Keratinocyte (primary cell): ENCODE measurements around the gene LIM2. TPM values are rescaled to one million over a fixed set of nuclear protein-coding genes. Genes with fewer than 3 reads are reported as not detected.

Experiments used
- DNase-seq: peaks from one replicate; pipeline ENCODE4 v3.0.0-alpha.2; 2011; ENCODE audit warnings: low read depth, missing footprints, low spot score
- FAIRE-seq: peaks from 2 replicates; lab custom pipeline; 2011; peaks lifted over from hg19 to GRCh38; lab: Jason Lieb, UNC
- H2AFZ ChIP-seq: 2 replicates; pipeline ENCODE4 v1.6.0; 2012; ENCODE audit warnings: low read length, control low read depth, inconsistent platforms; ENCODE audit not compliant: control insufficient read depth
- H3K27ac ChIP-seq: 2 replicates; pipeline ENCODE4 v1.5.1; 2011; ENCODE audit warnings: low read length; ENCODE audit not compliant: control insufficient read depth, insufficient read depth
- H3K27me3 ChIP-seq: 3 replicates; pipeline ENCODE4 v1.6.0; 2011; ENCODE audit warnings: low read length; ENCODE audit not compliant: control insufficient read depth, insufficient read depth; ENCODE audit errors: extremely low read depth
- H3K36me3 ChIP-seq, 2 experiments: 2 replicates in 1 of 2; 3 replicates in 1 of 2; pipeline ENCODE4 v1.5.1; 2011; ENCODE audit warnings: low read length in 2 of 2, mild to moderate bottlenecking in 1 of 2; ENCODE audit not compliant: control insufficient read depth in 2 of 2, insufficient read depth in 2 of 2; ENCODE audit errors: extremely low read depth in 1 of 2
- H3K4me1 ChIP-seq: 3 replicates; pipeline ENCODE4 v1.5.1; 2011; ENCODE audit warnings: low read length; ENCODE audit not compliant: control insufficient read depth, insufficient read depth; ENCODE audit errors: extremely low read depth
- H3K4me2 ChIP-seq: 3 replicates; pipeline ENCODE4 v1.6.0; 2011; ENCODE audit warnings: low read depth, low read length; ENCODE audit not compliant: control insufficient read depth, insufficient read depth; ENCODE audit errors: extremely low read depth
- H3K4me3 ChIP-seq, 3 experiments: fragments of 200-600 bp in 1 of 3; sonication (generic) in 1 of 3; 2 replicates in 2 of 3; 3 replicates in 1 of 3; pipeline ENCODE4 v1.5.1; 2011 to 2016; ENCODE audit warnings: low read length in 3 of 3, mild to moderate bottlenecking in 3 of 3, control low read depth in 2 of 3, inconsistent platforms in 1 of 3, low read depth in 1 of 3, mixed read lengths in 1 of 3, mixed run types in 1 of 3, moderate library complexity in 1 of 3; ENCODE audit not compliant: control insufficient read depth in 2 of 3, insufficient read depth in 2 of 3; ENCODE audit errors: extremely low read depth in 1 of 3
- H3K79me2 ChIP-seq: 2 replicates; pipeline ENCODE4 v1.6.0; 2012; ENCODE audit warnings: low read length; ENCODE audit not compliant: control insufficient read depth, insufficient read depth
- H3K9ac ChIP-seq: 3 replicates; pipeline ENCODE4 v1.6.0; 2011; ENCODE audit warnings: low read length; ENCODE audit not compliant: control insufficient read depth, insufficient read depth; ENCODE audit errors: extremely low read depth
- H3K9me1 ChIP-seq: 3 replicates; pipeline ENCODE4 v1.6.0; 2011; ENCODE audit warnings: low read length; ENCODE audit not compliant: control insufficient read depth, insufficient read depth; ENCODE audit errors: extremely low read depth
- H3K9me3 ChIP-seq: 2 replicates; pipeline ENCODE4 v1.5.1; 2012; ENCODE audit warnings: low read depth, low read length; ENCODE audit not compliant: control insufficient read depth
- H4K20me1 ChIP-seq: 3 replicates; pipeline ENCODE4 v1.6.0; 2011; ENCODE audit warnings: low read length; ENCODE audit not compliant: control insufficient read depth, insufficient read depth; ENCODE audit errors: extremely low read depth
- CTCF ChIP-seq, 3 experiments: IDR thresholded peaks in 1 of 3; conservative IDR thresholded peaks in 1 of 3; optimal IDR thresholded peaks in 1 of 3; 2 replicates in 2 of 3; 3 replicates in 1 of 3; pipeline versions ENCODE3 to v1.5.1; 2011; ENCODE audit warnings: low read length in 3 of 3, mild to moderate bottlenecking in 3 of 3, moderate library complexity in 2 of 3, control low read depth in 1 of 3, inconsistent platforms in 1 of 3; ENCODE audit not compliant: insufficient read depth in 2 of 3; ENCODE audit errors: extremely low read depth in 1 of 3
- EZH2 ChIP-seq: IDR thresholded peaks from one replicate; pipeline ENCODE4 v1.6.1; 2012; ENCODE audit warnings: inconsistent platforms, mild to moderate bottlenecking, low read length, moderate library complexity
- dilution Hi-C: fragments of 300-500 bp; cut with MboI; formaldehyde crosslinking; loops from one replicate; pipeline ENCODE4 v1.7.0; 2020; ENCODE audit warnings: low sequenced_read_pairs; ENCODE audit not compliant: extremely low pct_ligation_motif_present
- polyA plus RNA-seq, 5 experiments: library from polyadenylated mRNA; depleted of rRNA in 3 of 5; stranded (reverse) in 3 of 5; stranded (forward) in 1 of 5; unstranded in 1 of 5; fragments of >200 nt; gene quantifications; 1 replicate in 1 of 5; 2 replicates in 3 of 5; 3 replicates in 1 of 5; pipeline versions ENCODE4 v1.2.1 to v1.2.3, GENCODE V29; 2011 to 2012; ENCODE audit warnings: missing spikeins in 2 of 5, low read depth in 1 of 5, low replicate concordance in 1 of 5

Gene LIM2
- polyA plus RNA-seq, 1 donor (not counting 4 experiments of a cell fraction or from before 2014, with no cell fraction given): not detected

DNA sequence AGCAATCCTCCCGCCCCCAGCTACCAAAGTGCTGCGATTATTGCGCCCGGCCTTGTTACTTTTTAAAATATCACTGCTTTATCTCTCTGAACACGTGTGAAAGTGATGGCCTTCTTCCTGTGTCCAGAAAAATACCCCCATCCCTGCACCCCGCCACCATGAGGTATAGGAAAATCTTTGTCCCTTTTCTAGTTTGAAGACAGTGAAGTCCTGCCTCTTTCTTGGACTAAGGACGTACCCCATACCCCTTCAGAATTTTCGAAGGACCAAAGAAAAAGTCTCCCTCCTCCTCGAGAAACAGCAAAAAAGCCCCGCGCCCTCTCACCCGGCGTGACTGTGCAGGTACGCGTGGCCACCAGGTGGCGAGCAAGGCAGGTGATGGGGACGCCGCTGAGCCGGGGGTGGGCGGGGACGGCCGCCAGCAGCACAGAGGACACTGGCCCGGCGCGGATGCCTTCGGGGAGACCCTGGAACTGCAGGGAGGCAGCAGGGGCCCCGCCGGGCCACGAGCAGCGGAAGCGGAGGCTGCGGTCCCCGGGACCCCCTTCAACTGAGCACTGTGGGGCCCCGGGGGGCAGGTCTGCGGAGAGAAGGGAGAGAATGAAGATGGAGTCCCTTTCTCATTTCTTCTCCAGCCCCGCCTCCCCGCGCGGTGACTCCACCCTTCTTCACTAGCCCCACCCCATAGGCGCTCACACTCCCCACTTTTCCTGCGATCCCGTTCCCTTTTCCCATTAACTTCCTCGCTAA lies 49.0 kb downstream of the LIM2 start:
- no peak for FAIRE-seq
- Histone ChIP-seq H3K79me2 (no peaks in the 10 kb centered on the region), H3K9me3 (no peaks in the 10 kb centered on the region), H3K9me1 (no peaks in the 10 kb centered on the region), H3K4me2 (peak overlapping the region; percentile 84), H3K4me3 (peak overlapping the region; percentile 62 to 80 (median 75)), H3K4me1 (peaks cover 8% of the 10 kb centered on the region), H4K20me1 (no peaks in the 10 kb centered on the region), H3K27me3 (no peaks in the 10 kb centered on the region), H3K36me3 (no peaks in the 10 kb centered on the region), H3K27ac (peak overlapping the region; percentile 44), H3K9ac (peak overlapping the region; percentile 49), H2AFZ (peak overlapping the region; percentile 81)
- dilution Hi-C loops: no loop called here
- peak; percentile 70 to 96 (median 83) for TF ChIP-seq CTCF (optimal IDR thresholded peaks at IDR 0.05 in 1 of 3, IDR thresholded peaks at IDR 0.05 in 1 of 3, conservative IDR thresholded peaks at IDR 0.05 in 1 of 3; ENCODE audit: extremely low read depth in 1 of 3, insufficient read depth in 2 of 3, low read length in 3 of 3)
- TF ChIP-seq EZH2: no peak
- no peak for DNase-seq

DNA sequence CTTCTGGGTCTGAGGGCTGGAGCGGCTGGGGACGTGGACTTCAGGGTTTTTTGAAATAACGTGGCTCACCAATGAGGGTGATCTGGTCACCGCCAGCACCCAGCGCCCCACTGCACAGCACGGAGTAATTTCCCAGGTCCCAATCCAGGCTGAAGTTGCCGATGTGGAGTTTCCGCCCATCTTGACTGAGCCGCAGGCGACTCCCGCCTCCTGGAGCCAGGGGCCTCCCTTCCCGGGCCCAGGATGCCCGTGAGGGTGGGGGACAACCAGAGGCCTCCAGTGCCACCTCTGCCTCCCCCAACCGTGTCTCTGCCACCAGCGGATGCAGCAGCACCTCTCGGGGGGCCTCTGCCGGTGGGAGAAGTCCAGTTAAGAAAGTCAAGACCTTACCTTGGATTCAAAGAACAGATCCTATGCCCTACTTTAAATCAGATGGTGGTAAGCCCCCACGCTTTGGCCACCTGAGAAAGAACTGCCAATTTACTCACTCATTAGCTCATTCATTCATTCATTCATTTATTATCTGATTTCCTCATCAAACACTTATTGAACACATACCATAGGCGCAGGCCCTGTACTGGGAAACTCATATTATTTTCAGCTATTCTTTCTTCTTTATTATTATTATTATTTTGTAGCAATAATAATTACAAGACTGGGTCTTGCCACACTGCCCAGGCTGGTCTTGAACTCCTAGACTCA lies 49.8 kb downstream of the LIM2 start:
- dilution Hi-C loops: no loop called here
- Histone ChIP-seq H3K9me1 (no peaks in the 10 kb centered on the region), H2AFZ (no peak overlapping the region), H3K27ac (no peak overlapping the region), H3K4me2 (peak overlapping the region; percentile 84), H3K36me3 (no peaks in the 10 kb centered on the region), H3K9ac (no peak overlapping the region), H3K4me1 (peaks cover 8% of the 10 kb centered on the region), H4K20me1 (no peaks in the 10 kb centered on the region), H3K4me3 (no peak overlapping the region), H3K27me3 (no peaks in the 10 kb centered on the region), H3K9me3 (no peaks in the 10 kb centered on the region), H3K79me2 (no peaks in the 10 kb centered on the region)
- TF ChIP-seq CTCF (optimal IDR thresholded peaks at IDR 0.05 in 1 of 3, IDR thresholded peaks at IDR 0.05 in 1 of 3, conservative IDR thresholded peaks at IDR 0.05 in 1 of 3; ENCODE audit: extremely low read depth in 1 of 3, insufficient read depth in 2 of 3, low read length in 3 of 3) (no peak), EZH2 (no peak)
- DNase-seq (no peak), FAIRE-seq (no peak)
